WTC11 (cell line): ENCODE data around the gene LRRN4.

ENCODE experiments used
- CTCF ChIP-seq: fragments of 200-600 bp; IDR thresholded peaks from 2 replicates; pipeline ENCODE4 v1.8.0; 2022; ENCODE audit warnings: antibody characterized with exemption
- ESRRA ChIP-seq: sonication (generic); formaldehyde crosslinking; IDR thresholded peaks from 2 replicates; pipeline ENCODE4 v1.8.1; 2022; ENCODE audit warnings: mild to moderate bottlenecking, missing genetic modification reagents, borderline replicate concordance
- IRF1 ChIP-seq: sonication (generic); formaldehyde crosslinking; IDR thresholded peaks from 2 replicates; pipeline ENCODE4 v1.8.0; 2023; ENCODE audit warnings: missing genetic modification reagents
- MXD4 ChIP-seq: fragments of 250-450 bp; sonication (Bioruptor Pico); IDR thresholded peaks from 2 replicates; pipeline ENCODE4 v1.8.0; 2021; ENCODE audit warnings: mild to moderate bottlenecking, moderate library complexity, borderline replicate concordance
- NFATC4 ChIP-seq: fragments of 250-450 bp; sonication (Bioruptor Pico); IDR thresholded peaks from 2 replicates; pipeline ENCODE4 v1.9.0; 2021; ENCODE audit warnings: mild to moderate bottlenecking
- NR1H2 ChIP-seq: sonication (generic); formaldehyde crosslinking; IDR thresholded peaks from 2 replicates; pipeline ENCODE4 v1.9.0; 2021; ENCODE audit warnings: mild to moderate bottlenecking, moderate library complexity, missing genetic modification reagents
- NR3C1 ChIP-seq: sonication (generic); formaldehyde crosslinking; conservative IDR thresholded peaks from 2 replicates; pipeline ENCODE4 v1.8.1; 2023; ENCODE audit warnings: low read depth, mild to moderate bottlenecking, missing genetic modification reagents
- OVOL2 ChIP-seq: fragments of 250-450 bp; sonication (Bioruptor Pico); IDR thresholded peaks from 2 replicates; pipeline ENCODE4 v1.9.0; 2021; ENCODE audit warnings: mild to moderate bottlenecking, borderline replicate concordance
- PREB ChIP-seq: sonication (generic); formaldehyde crosslinking; IDR thresholded peaks from 2 replicates; pipeline ENCODE4 v1.8.1; 2022; ENCODE audit warnings: mild to moderate bottlenecking, missing genetic modification reagents, moderate library complexity, borderline replicate concordance
- SP1 ChIP-seq: sonication (generic); formaldehyde crosslinking; conservative IDR thresholded peaks from 2 replicates; pipeline ENCODE4 v1.8.1; 2022; ENCODE audit warnings: missing genetic modification reagents
- STAT6 ChIP-seq: sonication (generic); formaldehyde crosslinking; conservative IDR thresholded peaks from 2 replicates; pipeline ENCODE4 v1.8.1; 2023; ENCODE audit warnings: mild to moderate bottlenecking, low read depth, missing genetic modification reagents, moderate library complexity
- USF2 ChIP-seq: sonication (generic); formaldehyde crosslinking; IDR thresholded peaks from 2 replicates; pipeline ENCODE4 v1.8.1; 2023; ENCODE audit warnings: mild to moderate bottlenecking, missing genetic modification reagents, moderate library complexity
- ZNF281 ChIP-seq: sonication (generic); formaldehyde crosslinking; IDR thresholded peaks from 2 replicates; pipeline ENCODE4 v1.8.0; 2023; ENCODE audit warnings: mild to moderate bottlenecking, missing genetic modification reagents

GRCh38 chr20:6075428-6076219 is 21.8 kb upstream of the LRRN4 start:
- TF ChIP-seq ZNF281 (CRISPR knock-in tag) (no peak), CTCF (no peak), NR3C1 (CRISPR knock-in tag) (no peak), USF2 (CRISPR knock-in tag) (no peak), MXD4 (CRISPR knock-in tag) (no peak), ESRRA (no peak), PREB (CRISPR knock-in tag) (no peak), SP1 (CRISPR knock-in tag) (no peak), NR1H2 (CRISPR knock-in tag) (no peak), NFATC4 (no peak), OVOL2 (CRISPR knock-in tag) (no peak), STAT6 (CRISPR knock-in tag) (no peak), IRF1 (no peak)
